ENCODE data around the gene CLCN6.

- TF ChIP-seq POLR2AphosphoS5 (IDR thresholded peaks at IDR 0.05), result no peak
- TF ChIP-seq, protein P1, sequence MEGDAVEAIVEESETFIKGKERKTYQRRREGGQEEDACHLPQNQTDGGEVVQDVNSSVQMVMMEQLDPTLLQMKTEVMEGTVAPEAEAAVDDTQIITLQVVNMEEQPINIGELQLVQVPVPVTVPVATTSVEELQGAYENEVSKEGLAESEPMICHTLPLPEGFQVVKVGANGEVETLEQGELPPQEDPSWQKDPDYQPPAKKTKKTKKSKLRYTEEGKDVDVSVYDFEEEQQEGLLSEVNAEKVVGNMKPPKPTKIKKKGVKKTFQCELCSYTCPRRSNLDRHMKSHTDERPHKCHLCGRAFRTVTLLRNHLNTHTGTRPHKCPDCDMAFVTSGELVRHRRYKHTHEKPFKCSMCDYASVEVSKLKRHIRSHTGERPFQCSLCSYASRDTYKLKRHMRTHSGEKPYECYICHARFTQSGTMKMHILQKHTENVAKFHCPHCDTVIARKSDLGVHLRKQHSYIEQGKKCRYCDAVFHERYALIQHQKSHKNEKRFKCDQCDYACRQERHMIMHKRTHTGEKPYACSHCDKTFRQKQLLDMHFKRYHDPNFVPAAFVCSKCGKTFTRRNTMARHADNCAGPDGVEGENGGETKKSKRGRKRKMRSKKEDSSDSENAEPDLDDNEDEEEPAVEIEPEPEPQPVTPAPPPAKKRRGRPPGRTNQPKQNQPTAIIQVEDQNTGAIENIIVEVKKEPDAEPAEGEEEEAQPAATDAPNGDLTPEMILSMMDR (IDR thresholded peaks at IDR 0.05), result no peak
- TF ChIP-seq POLR2A (IDR thresholded peaks at IDR 0.05), result no peak
Observed at GRCh38 chr1:11875094-11875493, 69.1 kb downstream of the CLCN6 start.
